ENCODE results near the gene GJA9. TPM values are rescaled to one million over a fixed set of nuclear protein-coding genes. Genes with fewer than 3 reads are reported as not detected.

The GJA9 gene
- total RNA-seq, 1 experiment from 2014 or later: not detected

GRCh38 chr1:38833146-38833545, 48.2 kb downstream of the GJA9 start:
- no peak overlapping the region for H3K4me3 Mint-ChIP-seq
- ATAC-seq (no peak), DNase-seq (ENCODE audit: low spot score) (no peak)
- CTCF ChIA-PET: interaction anchor here (0.7 to 1.5 kb wide), 4 partner anchors 14 to 311 kb away, joined by 3 to 4 read pairs (median 4); no protein-coding TSS in a partner anchor
- H3K4me1 Mint-ChIP-seq: peaks cover 22% of the 10 kb centered on the region
- POLR2A ChIA-PET: no interaction called here
- H3K36me3 Mint-ChIP-seq: 0 out of 2 replicates have a peak, but pooled peaks cover 2% of the 10 kb centered on the region
- no peaks in the 10 kb centered on the region for H3K27me3 Mint-ChIP-seq (ENCODE audit: low read depth)
- TF ChIP-seq AFF4 (CRISPR knock-in tag; IDR thresholded peaks at IDR 0.05; ENCODE audit: borderline replicate concordance) (no peak), PREB (CRISPR knock-in tag; IDR thresholded peaks at IDR 0.05; ENCODE audit: borderline replicate concordance) (no peak), MYBL2 (CRISPR knock-in tag; IDR thresholded peaks at IDR 0.05) (no peak), ZNF532 (CRISPR knock-in tag; IDR thresholded peaks at IDR 0.05; ENCODE audit: borderline replicate concordance) (no peak), HMGXB4 (CRISPR knock-in tag; IDR thresholded peaks at IDR 0.05) (no peak), GRHL2 (CRISPR knock-in tag; IDR thresholded peaks at IDR 0.05; ENCODE audit: insufficient replicate concordance, severe bottlenecking) (no peak), SP1 (CRISPR knock-in tag; conservative IDR thresholded peaks at IDR 0.05) (no peak), ERG (CRISPR knock-in tag; IDR thresholded peaks at IDR 0.05) (no peak)
- no peak overlapping the region for H3K27ac Mint-ChIP-seq
- no peaks in the 10 kb centered on the region for H3K9me3 Mint-ChIP-seq

GRCh38 chr1:38832370-38832734, 49.0 kb downstream of the GJA9 start:
- Mint-ChIP-seq H3K9me3 (no peaks in the 10 kb centered on the region), H3K4me1 (peaks cover 20% of the 10 kb centered on the region), H3K27ac (no peak overlapping the region), H3K27me3 (ENCODE audit: low read depth) (no peaks in the 10 kb centered on the region), H3K4me3 (no peak overlapping the region), H3K36me3 (no peaks in the 10 kb centered on the region)
- CTCF ChIA-PET: interaction anchor here (0.7 to 1.5 kb wide), 4 partner anchors 13 to 310 kb away, joined by 3 to 4 read pairs (median 4); no protein-coding TSS in a partner anchor
- DNase-seq (ENCODE audit: low spot score) (no peak), ATAC-seq (no peak)
- POLR2A ChIA-PET: no interaction called here
- TF ChIP-seq HMGXB4 (CRISPR knock-in tag; IDR thresholded peaks at IDR 0.05): no peak
- TF ChIP-seq IRF1 (CRISPR knock-in tag; IDR thresholded peaks at IDR 0.05): no peak
- TF ChIP-seq ATF2 (CRISPR knock-in tag; IDR thresholded peaks at IDR 0.05; ENCODE audit: borderline replicate concordance, low read depth): no peak
- TF ChIP-seq E2F1 (CRISPR knock-in tag; IDR thresholded peaks at IDR 0.05): no peak
- no peak for TF ChIP-seq RORB (CRISPR knock-in tag; IDR thresholded peaks at IDR 0.05)
- no peak for TF ChIP-seq ZBTB43 (CRISPR knock-in tag; IDR thresholded peaks at IDR 0.05)
